H9 (cell line): Measurements from ENCODE around the gene PRR36. TPM values are rescaled to one million over a fixed set of nuclear protein-coding genes. Genes with fewer than 3 reads are reported as not detected.

Experiments
- DNase-seq: peaks from one replicate; pipeline ENCODE4 v3.0.0-alpha.2; 2017
- H2AFZ ChIP-seq: one replicate; pipeline ENCODE4 v1.6.1; 2013; ENCODE audit warnings: mild to moderate bottlenecking, low read length, control low read depth, moderate library complexity
- H2AK5ac ChIP-seq: 2 replicates; pipeline ENCODE4 v1.6.1; 2013; ENCODE audit warnings: low read length, control low read depth, mixed read lengths; ENCODE audit not compliant: insufficient read length
- H2BK120ac ChIP-seq: one replicate; pipeline ENCODE4 v1.6.1; 2013; ENCODE audit warnings: low read depth, mild to moderate bottlenecking, low read length, control low read depth, inconsistent platforms; ENCODE audit not compliant: poor library complexity, severe bottlenecking
- H2BK12ac ChIP-seq: 2 replicates; pipeline ENCODE4 v1.6.1; 2013; ENCODE audit warnings: low read length, control low read depth, mixed read lengths, low read depth; ENCODE audit not compliant: insufficient read length
- H2BK15ac ChIP-seq: 2 replicates; pipeline ENCODE4 v1.6.1; 2013; ENCODE audit warnings: low read depth, low read length, control low read depth
- H2BK20ac ChIP-seq: one replicate; pipeline ENCODE4 v1.6.1; 2013; ENCODE audit warnings: low read depth, mild to moderate bottlenecking, low read length, control low read depth, inconsistent platforms; ENCODE audit not compliant: poor library complexity, severe bottlenecking
- H2BK5ac ChIP-seq: 2 replicates; pipeline ENCODE4 v1.6.1; 2013; ENCODE audit warnings: low read length, control low read depth, mixed read lengths; ENCODE audit not compliant: insufficient read length
- H3K14ac ChIP-seq: 2 replicates; pipeline ENCODE4 v1.6.1; 2013; ENCODE audit warnings: low read length, control low read depth; ENCODE audit not compliant: insufficient read depth
- H3K18ac ChIP-seq: 2 replicates; pipeline ENCODE4 v1.6.1; 2013; ENCODE audit warnings: low read depth, mild to moderate bottlenecking, mixed read lengths, low read length, control low read depth; ENCODE audit not compliant: insufficient read length
- H3K23ac ChIP-seq: 2 replicates; pipeline ENCODE4 v1.6.1; 2013; ENCODE audit warnings: low read length, control low read depth, mixed read lengths, low read depth; ENCODE audit not compliant: insufficient read length
- H3K23me2 ChIP-seq: 2 replicates; pipeline ENCODE4 v1.6.1; 2013; ENCODE audit warnings: low read depth, mild to moderate bottlenecking, mixed read lengths, low read length, control low read depth; ENCODE audit not compliant: insufficient read length, poor library complexity, severe bottlenecking
- H3K27ac ChIP-seq: 2 replicates; pipeline ENCODE4 v1.5.1; 2013; ENCODE audit warnings: low read length, control low read depth, mixed read lengths, low read depth; ENCODE audit not compliant: insufficient read length
- H3K27me3 ChIP-seq: 2 replicates; pipeline ENCODE4 v1.6.1; 2013; ENCODE audit warnings: low read length, control low read depth, inconsistent platforms; ENCODE audit not compliant: insufficient read depth
- H3K4ac ChIP-seq: 2 replicates; pipeline ENCODE4 v1.6.1; 2013; ENCODE audit warnings: low read depth, mild to moderate bottlenecking, control low read depth, inconsistent platforms, low read length, moderate library complexity
- H3K4me1 ChIP-seq: 2 replicates; pipeline ENCODE4 v1.6.1; 2013; ENCODE audit warnings: low read length, control low read depth, inconsistent platforms; ENCODE audit not compliant: insufficient read depth
- H3K4me2 ChIP-seq: 2 replicates; pipeline ENCODE4 v1.6.1; 2013; ENCODE audit warnings: low read length, control low read depth, mixed read lengths; ENCODE audit not compliant: insufficient read length, insufficient read depth
- H3K56ac ChIP-seq: 2 replicates; pipeline ENCODE4 v1.6.1; 2013; ENCODE audit warnings: low read depth, mild to moderate bottlenecking, mixed read lengths, low read length, control low read depth; ENCODE audit not compliant: insufficient read length
- H3K79me1 ChIP-seq: 2 replicates; pipeline ENCODE4 v1.6.1; 2013; ENCODE audit warnings: low read depth, mild to moderate bottlenecking, moderate library complexity, low read length, control low read depth, inconsistent platforms; ENCODE audit not compliant: insufficient read depth, poor library complexity, severe bottlenecking
- H3K79me2 ChIP-seq: 2 replicates; pipeline ENCODE4 v1.6.1; 2013; ENCODE audit warnings: low read length, control low read depth, inconsistent platforms; ENCODE audit not compliant: insufficient read depth
- H3K9ac ChIP-seq: 2 replicates; pipeline ENCODE4 v1.6.1; 2013; ENCODE audit warnings: low read length, control low read depth, mixed read lengths; ENCODE audit not compliant: insufficient read length; ENCODE audit errors: extremely low read depth
- H3K9me3 ChIP-seq: one replicate; pipeline ENCODE4 v1.6.1; 2013; ENCODE audit warnings: low read depth, low read length, inconsistent platforms; ENCODE audit not compliant: control insufficient read depth
- H3T11ph ChIP-seq: one replicate; pipeline ENCODE4 v1.6.1; 2013; ENCODE audit warnings: mild to moderate bottlenecking, low read length, control low read depth, inconsistent platforms
- H4K20me1 ChIP-seq: one replicate; pipeline ENCODE4 v1.6.1; 2013; ENCODE audit not compliant: control insufficient read depth, insufficient read length, insufficient read depth
- H4K5ac ChIP-seq: 2 replicates; pipeline ENCODE4 v1.6.1; 2013; ENCODE audit warnings: low read depth, mild to moderate bottlenecking, mixed read lengths, low read length, control low read depth; ENCODE audit not compliant: insufficient read length
- H4K8ac ChIP-seq: replicated peaks from 2 replicates; pipeline ENCODE4 v1.6.1; 2013; ENCODE audit warnings: low read length, control low read depth, mixed read lengths, low read depth; ENCODE audit not compliant: insufficient read length
- H4K91ac ChIP-seq: 2 replicates; pipeline ENCODE4 v1.6.1; 2013; ENCODE audit warnings: low read depth, mild to moderate bottlenecking, moderate library complexity, mixed read lengths, low read length, control low read depth; ENCODE audit not compliant: insufficient read length
- H3K27ac Mint-ChIP-seq, 3 experiments: 2 replicates in 2 of 3; 3 replicates in 1 of 3; pipeline ENCODE4 v1.8.0; 2020 to 2021; ENCODE audit warnings: mixed read lengths in 3 of 3, mild to moderate bottlenecking in 1 of 3, moderate library complexity in 1 of 3
- H3K27me3 Mint-ChIP-seq: 2 replicates; pipeline ENCODE4 v1.8.0; 2021; ENCODE audit warnings: low read depth, mild to moderate bottlenecking, moderate library complexity, mixed read lengths
- H3K36me3 Mint-ChIP-seq, 3 experiments: 2 replicates in 2 of 3; 3 replicates in 1 of 3; pipeline ENCODE4 v1.8.0; 2020 to 2021; ENCODE audit warnings: low read depth in 3 of 3, mixed read lengths in 3 of 3; ENCODE audit not compliant: insufficient read depth in 1 of 3
- H3K4me1 Mint-ChIP-seq, 2 experiments: 2 replicates each; pipeline ENCODE4 v1.8.0; 2020; ENCODE audit warnings: mixed read lengths in 2 of 2
- H3K4me3 Mint-ChIP-seq, 2 experiments: 2 replicates in 1 of 2; 3 replicates in 1 of 2; pipeline ENCODE4 v1.8.0; 2020 to 2021; ENCODE audit warnings: mild to moderate bottlenecking in 2 of 2, mixed read lengths in 2 of 2, moderate library complexity in 1 of 2
- H3K9me3 Mint-ChIP-seq, 2 experiments: 2 replicates in 1 of 2; 3 replicates in 1 of 2; pipeline ENCODE4 v1.8.0; 2020; ENCODE audit warnings: mild to moderate bottlenecking in 2 of 2, mixed read lengths in 2 of 2, moderate library complexity in 1 of 2
- WGBS: extraction: QIAGEN DNeasy Blood & Tissue Kit; methylation state at CpG from one replicate; pipeline ENCODE4 v1.1.7; 2013; ENCODE audit warnings: missing lambda C conversion rate, low lambda C conversion rate, mixed read lengths; ENCODE audit not compliant: insufficient read length; ENCODE audit errors: extremely low coverage; 5-methylcytosine and 5-hydroxymethylcytosine counted together
- total RNA-seq: library from RNA; stranded (reverse); gene quantifications from 2 replicates; pipeline ENCODE4 v1.2.1, GENCODE V29; 2021
- TF ChIP-seq, protein P1 (sequence below): fragments of 200-600 bp; sonication (generic); conservative IDR thresholded peaks from 3 replicates; pipeline ENCODE4 v1.8.0; 2021; ENCODE audit warnings: antibody characterized with exemption, mild to moderate bottlenecking

PRR36 gene
- total RNA-seq, 1 experiment from 2014 or later, result 20.4 TPM

DNA sequence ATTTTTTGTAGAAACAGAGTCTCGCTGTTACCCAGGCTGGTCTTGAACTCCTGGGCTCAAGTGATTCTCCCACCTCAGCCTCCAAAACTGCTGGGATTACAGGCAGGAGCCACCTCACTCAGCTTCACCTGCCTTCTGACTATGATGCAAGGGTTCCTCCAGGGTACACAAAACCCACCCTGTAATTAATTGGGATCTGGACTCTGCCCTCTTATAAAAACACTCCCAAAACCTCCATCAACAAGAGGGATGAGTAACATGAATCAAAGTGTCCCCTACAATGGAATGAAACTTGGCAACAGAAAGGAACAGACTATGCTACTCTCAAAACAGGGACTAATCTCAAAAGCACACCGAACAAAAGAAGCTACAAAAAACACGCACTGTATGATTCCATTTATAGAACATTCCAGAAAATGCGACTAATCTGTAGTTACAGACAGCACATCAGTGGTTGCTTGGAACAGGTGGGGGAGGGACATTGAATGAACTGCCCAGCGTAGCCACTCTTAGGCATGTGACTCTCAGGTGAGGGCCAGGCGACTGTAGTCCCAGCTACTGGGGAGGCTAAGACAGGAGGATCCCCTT lies 3.2 kb upstream of the PRR36 start:
- Histone ChIP-seq H3K79me2 (no peaks in the 10 kb centered on the region), H2BK20ac (no peak overlapping the region), H4K20me1 (no peaks in the 10 kb centered on the region), H3T11ph (no peak overlapping the region), H3K14ac (no peak overlapping the region), H3K56ac (no peak overlapping the region), H4K91ac (no peak overlapping the region), H3K4me1 (no peaks in the 10 kb centered on the region), H3K27me3 (peaks cover 1% of the 10 kb centered on the region; the same call in 1 of the 2 replicates), H3K4ac (no peak overlapping the region), H2BK5ac (no peak overlapping the region), H2BK12ac (no peak overlapping the region), H4K8ac (no peak overlapping the region), H3K9ac (no peak overlapping the region), H3K23ac (no peak overlapping the region), H2BK120ac (no peak overlapping the region), H2BK15ac (no peak overlapping the region), H3K23me2 (peaks cover 8% of the 10 kb centered on the region), H4K5ac (no peak overlapping the region), H2AK5ac (no peak overlapping the region), H3K27ac (no peak overlapping the region), H3K4me2 (no peak overlapping the region), H3K18ac (no peak overlapping the region), H3K9me3 (no peaks in the 10 kb centered on the region), H2AFZ (no peak overlapping the region), H3K79me1 (no peaks in the 10 kb centered on the region)
- peaks cover 4 to 10% of the 10 kb centered on the region in 2 experiments; a peak in 3 of 4 replicates for H3K4me1 Mint-ChIP-seq
- H3K4me3 Mint-ChIP-seq, result peak overlapping the region in 1 of 2 experiments; percentile 5; a peak in 1 of 5 replicates
- H3K27me3 Mint-ChIP-seq, result peaks cover 13% of the 10 kb centered on the region
- TF ChIP-seq, protein P1, sequence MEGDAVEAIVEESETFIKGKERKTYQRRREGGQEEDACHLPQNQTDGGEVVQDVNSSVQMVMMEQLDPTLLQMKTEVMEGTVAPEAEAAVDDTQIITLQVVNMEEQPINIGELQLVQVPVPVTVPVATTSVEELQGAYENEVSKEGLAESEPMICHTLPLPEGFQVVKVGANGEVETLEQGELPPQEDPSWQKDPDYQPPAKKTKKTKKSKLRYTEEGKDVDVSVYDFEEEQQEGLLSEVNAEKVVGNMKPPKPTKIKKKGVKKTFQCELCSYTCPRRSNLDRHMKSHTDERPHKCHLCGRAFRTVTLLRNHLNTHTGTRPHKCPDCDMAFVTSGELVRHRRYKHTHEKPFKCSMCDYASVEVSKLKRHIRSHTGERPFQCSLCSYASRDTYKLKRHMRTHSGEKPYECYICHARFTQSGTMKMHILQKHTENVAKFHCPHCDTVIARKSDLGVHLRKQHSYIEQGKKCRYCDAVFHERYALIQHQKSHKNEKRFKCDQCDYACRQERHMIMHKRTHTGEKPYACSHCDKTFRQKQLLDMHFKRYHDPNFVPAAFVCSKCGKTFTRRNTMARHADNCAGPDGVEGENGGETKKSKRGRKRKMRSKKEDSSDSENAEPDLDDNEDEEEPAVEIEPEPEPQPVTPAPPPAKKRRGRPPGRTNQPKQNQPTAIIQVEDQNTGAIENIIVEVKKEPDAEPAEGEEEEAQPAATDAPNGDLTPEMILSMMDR, result no peak
- no peak for DNase-seq
- H3K9me3 Mint-ChIP-seq, result peaks cover 4 to 7% of the 10 kb centered on the region in 2 experiments; a peak in 2 of 5 replicates
- peak overlapping the region in 1 of 3 experiments; percentile 34; a peak in 1 of 7 replicates for H3K27ac Mint-ChIP-seq
- H3K36me3 Mint-ChIP-seq, result peaks cover 0 to 2% (median 0%) of the 10 kb centered on the region in 3 experiments; a peak in 2 of 7 replicates
- WGBS, result no CpG with 5 or more reads among the region's 6 CpGs
